Type B pancreatic cell (in vitro differentiated cells): Measurements from ENCODE around the gene RERE. TPM values are rescaled to one million over a fixed set of nuclear protein-coding genes. Genes with fewer than 3 reads are reported as not detected.

Experiments
- DNase-seq: peaks from one replicate; pipeline ENCODE4 v3.0.0; 2021; ENCODE audit warnings: mixed read lengths; ENCODE audit not compliant: unreplicated experiment; ENCODE audit errors: extremely low spot score
- H3K27ac Mint-ChIP-seq: 2 replicates; pipeline ENCODE4 v1.8.0; 2021; ENCODE audit warnings: mild to moderate bottlenecking, mixed read lengths
- H3K27me3 Mint-ChIP-seq: 2 replicates; pipeline ENCODE4 v1.8.0; 2021; ENCODE audit warnings: mixed read lengths
- H3K36me3 Mint-ChIP-seq: 2 replicates; pipeline ENCODE4 v1.8.0; 2021; ENCODE audit warnings: mixed read lengths
- H3K4me1 Mint-ChIP-seq: one replicate; pipeline ENCODE4 v1.8.0; 2021; ENCODE audit warnings: mixed read lengths; ENCODE audit not compliant: unreplicated experiment
- H3K4me3 Mint-ChIP-seq: 2 replicates; pipeline ENCODE4 v1.8.0; 2021; ENCODE audit warnings: mild to moderate bottlenecking, mixed read lengths
- H3K9me3 Mint-ChIP-seq: 2 replicates; pipeline ENCODE4 v1.8.0; 2021; ENCODE audit warnings: mixed read lengths
- CTCF ChIP-seq: fragments of 200-600 bp; sonication (generic); conservative IDR thresholded peaks from 2 replicates; pipeline ENCODE4 v1.5.0; 2021; ENCODE audit warnings: antibody characterized with exemption, mild to moderate bottlenecking
- total RNA-seq: library from RNA; stranded (reverse); gene quantifications from 2 replicates; pipeline ENCODE4 v1.2.1, GENCODE V29; 2021; ENCODE audit warnings: low replicate concordance

RERE gene
- total RNA-seq, 1 donor from 2014 or later, result 141 TPM

GRCh38 chr1:8746554-8746953 is 70.9 kb downstream of the RERE start:
- no peak overlapping the region for H3K27ac Mint-ChIP-seq
- H3K9me3 Mint-ChIP-seq, result peaks cover 5% of the 10 kb centered on the region
- H3K36me3 Mint-ChIP-seq, result peaks cover 10% of the 10 kb centered on the region
- peaks cover 21% of the 10 kb centered on the region for H3K4me1 Mint-ChIP-seq
- no peak for TF ChIP-seq CTCF
- H3K27me3 Mint-ChIP-seq, result no peaks in the 10 kb centered on the region
- DNase-seq, result no peak
- peak overlapping the region; percentile 36 for H3K4me3 Mint-ChIP-seq

- Mint-ChIP-seq H3K4me3 (no peak overlapping the region), H3K36me3 (peaks cover 17% of the 10 kb centered on the region), H3K9me3 (peaks cover 5% of the 10 kb centered on the region), H3K27me3 (no peaks in the 10 kb centered on the region), H3K27ac (no peak overlapping the region), H3K4me1 (peaks cover 25% of the 10 kb centered on the region)
- no peak for DNase-seq
- TF ChIP-seq CTCF, result no peak
These were observed 71.6 kb downstream of the RERE start for GRCh38 chr1:8745749-8746390.

DNA sequence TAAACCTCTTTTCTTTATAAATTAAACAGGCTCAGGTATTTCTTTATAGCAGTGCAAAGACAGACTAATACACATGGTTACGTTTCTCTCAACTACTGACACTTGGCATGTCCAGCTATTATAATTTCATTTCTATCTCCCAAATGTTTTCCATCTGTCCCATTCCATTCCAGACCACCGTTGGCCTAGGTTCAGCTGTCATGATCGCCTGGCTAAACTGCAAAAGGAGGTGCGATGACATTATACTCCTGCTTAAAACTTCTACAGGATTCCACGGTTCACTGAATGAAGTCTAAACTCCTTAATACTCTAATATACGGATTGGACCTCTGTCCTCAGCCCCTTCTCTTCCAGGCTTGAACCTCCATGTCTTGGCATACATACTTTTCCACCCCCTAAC is 72.1 kb downstream of the RERE start:
- Mint-ChIP-seq H3K9me3 (peaks cover 5% of the 10 kb centered on the region), H3K4me3 (no peak overlapping the region), H3K27ac (no peak overlapping the region), H3K36me3 (peaks cover 18% of the 10 kb centered on the region), H3K4me1 (peaks cover 25% of the 10 kb centered on the region), H3K27me3 (no peaks in the 10 kb centered on the region)
- no peak for TF ChIP-seq CTCF
- DNase-seq, result no peak

DNA sequence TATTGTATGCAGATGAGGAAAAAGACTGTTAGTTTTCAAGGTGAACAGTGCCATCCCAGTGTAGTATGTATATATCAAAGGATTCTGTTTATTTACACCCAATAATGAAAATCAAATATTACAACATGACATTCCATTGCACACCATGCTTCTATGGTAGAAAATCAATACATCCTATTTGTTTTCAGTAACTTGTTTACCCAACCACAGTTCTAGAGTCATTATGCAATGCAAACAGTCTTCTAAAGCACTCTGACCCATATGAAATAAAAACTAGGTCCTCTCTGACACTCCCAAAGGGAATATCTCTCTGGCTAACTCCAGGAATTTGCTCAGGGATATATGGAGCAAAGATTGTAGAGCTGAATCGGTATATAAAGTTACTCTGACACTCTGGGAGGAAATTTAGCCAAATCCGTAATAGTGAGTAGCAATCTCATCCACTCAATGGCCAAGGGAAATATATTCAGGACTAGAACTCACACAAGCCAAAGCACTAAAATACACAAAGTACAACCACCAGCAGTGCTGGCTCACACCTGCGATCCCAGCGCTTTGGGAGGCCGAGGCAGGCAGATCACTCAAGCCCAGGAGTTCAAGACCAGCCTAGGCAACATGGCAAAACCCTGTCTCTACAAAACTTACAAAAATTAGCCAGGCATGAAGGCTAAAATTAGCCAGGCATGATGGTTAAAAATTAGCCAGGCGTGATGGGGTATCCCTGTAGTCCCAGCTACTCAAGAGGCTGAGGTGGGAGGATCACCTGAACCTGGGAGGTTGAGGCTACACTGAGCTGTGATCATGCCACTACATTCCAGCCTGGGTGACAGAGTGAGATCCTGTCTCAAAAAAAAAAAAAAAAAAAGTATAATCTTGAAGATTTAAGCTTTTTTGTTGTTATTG is 75.2 kb downstream of the RERE start:
- TF ChIP-seq CTCF, result no peak
- Mint-ChIP-seq H3K27ac (peak overlapping the region; percentile 36), H3K27me3 (no peaks in the 10 kb centered on the region), H3K4me3 (no peak overlapping the region), H3K9me3 (peaks cover 11% of the 10 kb centered on the region), H3K36me3 (peaks cover 30% of the 10 kb centered on the region), H3K4me1 (peaks cover 20% of the 10 kb centered on the region)
- DNase-seq, result no peak

GRCh38 chr1:8740034-8740449 is 77.4 kb downstream of the RERE start:
- no peaks in the 10 kb centered on the region for H3K27me3 Mint-ChIP-seq
- no peak for DNase-seq
- peaks cover 32% of the 10 kb centered on the region for H3K36me3 Mint-ChIP-seq
- H3K27ac Mint-ChIP-seq, result no peak overlapping the region
- peaks cover 5% of the 10 kb centered on the region for H3K9me3 Mint-ChIP-seq
- H3K4me1 Mint-ChIP-seq, result peaks cover 19% of the 10 kb centered on the region
- TF ChIP-seq CTCF, result no peak
- H3K4me3 Mint-ChIP-seq, result no peak overlapping the region
